Measurements from ENCODE around the gene SCGB2B2.
"Not testable (repeated sequence)": the region's sequence is repeated elsewhere in the genome, so short reads cannot be mapped to it uniquely, and the experiment has no call there.

The SCGB2B2 gene

GRCh38 chr19:34676697-34677385 lies at the start of gene SCGB2B2:
TSS of gene SCGB2B2 (minus strand) at chr19:34677159. CDS start at chr19:34594563, 82,596 bp downstream.
- peak; percentile 82 for DNase-seq

- DNase-seq = no peak
Measured at GRCh38 chr19:34725400-34725799, 48.4 kb upstream of the SCGB2B2 start.

- DNase-seq = no peak
Measured at GRCh38 chr19:34722353-34722752, 45.4 kb upstream of the SCGB2B2 start.

- no peak for DNase-seq
Measured at GRCh38 chr19:34715357-34715756, 38.4 kb upstream of the SCGB2B2 start.

- no peak for DNase-seq
Measured at GRCh38 chr19:34713262-34713637, 36.3 kb upstream of the SCGB2B2 start.

- DNase-seq = peak; percentile 78
Measured at GRCh38 chr19:34712395-34713261, 35.7 kb upstream of the SCGB2B2 start.

GRCh38 chr19:34711890-34712289 lies 34.9 kb upstream of the SCGB2B2 start:
- no peak for DNase-seq

- DNase-seq = no peak
Measured at GRCh38 chr19:34707661-34708060, 30.7 kb upstream of the SCGB2B2 start.

- no peak for DNase-seq
Measured at GRCh38 chr19:34692549-34692948, 15.6 kb upstream of the SCGB2B2 start.

- no peak for DNase-seq
Measured at GRCh38 chr19:34690372-34690771, 13.4 kb upstream of the SCGB2B2 start.

GRCh38 chr19:34688592-34688991 lies 11.6 kb upstream of the SCGB2B2 start:
- DNase-seq = no peak

- DNase-seq = no peak
Measured at GRCh38 chr19:34687348-34687747, 10.4 kb upstream of the SCGB2B2 start.

GRCh38 chr19:34686455-34686854 lies 9.5 kb upstream of the SCGB2B2 start:
- no peak for DNase-seq

- DNase-seq = not testable (repeated sequence)
Measured at GRCh38 chr19:34685266-34685665, 8.3 kb upstream of the SCGB2B2 start.

GRCh38 chr19:34681478-34681877 lies 4.5 kb upstream of the SCGB2B2 start:
- DNase-seq = no peak

GRCh38 chr19:34678421-34678820 lies 1.5 kb upstream of the SCGB2B2 start:
- no peak for DNase-seq

- no peak for DNase-seq
Measured at GRCh38 chr19:34678085-34678412, 1.1 kb upstream of the SCGB2B2 start.

GRCh38 chr19:34677386-34678084 lies 576 bp upstream of the SCGB2B2 start, which contains the start of gene ZNF302:
TSS of gene ZNF302 (plus strand) at chr19:34677678. CDS start at chr19:34678805, 1,127 bp downstream.
- DNase-seq = peak; percentile 93

- DNase-seq = no peak
Measured at GRCh38 chr19:34675919-34676318, 1.0 kb downstream of the SCGB2B2 start.

- no peak for DNase-seq
Measured at GRCh38 chr19:34675250-34675649, 1.7 kb downstream of the SCGB2B2 start.

- DNase-seq = no peak
Measured at GRCh38 chr19:34673590-34673989, 3.4 kb downstream of the SCGB2B2 start.

GRCh38 chr19:34671972-34672371 lies 5.0 kb downstream of the SCGB2B2 start:
- no peak for DNase-seq

GRCh38 chr19:34669305-34669704 lies 7.7 kb downstream of the SCGB2B2 start:
- DNase-seq = no peak

GRCh38 chr19:34668690-34669089 lies 8.3 kb downstream of the SCGB2B2 start:
- not testable (repeated sequence) for DNase-seq
